ENCODE measurements around the gene FLNB. TPM values are rescaled to one million over a fixed set of nuclear protein-coding genes. Genes with fewer than 3 reads are reported as not detected.

The FLNB gene
- total and polyA plus RNA-seq, 2 of the 4 experiments (the other 2 are of a cell fraction): 78.0 to 136 TPM

DNA sequence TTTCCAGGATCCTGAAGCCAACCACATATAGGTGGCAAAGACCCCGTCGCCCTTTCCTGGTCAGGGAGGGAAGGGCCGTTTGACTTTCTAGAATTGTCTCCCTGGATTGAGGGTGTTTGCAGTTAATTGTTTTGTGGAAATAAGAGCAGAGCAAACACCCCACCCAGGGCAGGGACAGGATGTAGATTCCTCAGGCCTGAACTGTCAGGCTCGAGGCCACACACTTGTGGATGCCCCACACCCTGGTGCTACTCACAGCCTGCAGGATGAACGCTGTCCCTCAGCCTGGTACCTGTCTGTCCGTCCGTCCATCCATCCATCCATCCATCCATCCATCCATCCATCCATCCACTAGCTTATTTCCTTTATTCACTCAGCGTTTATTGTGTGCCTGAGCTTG lies 29.9 kb upstream of the FLNB start:
- Histone ChIP-seq H3K18ac (ENCODE audit: low read depth, low read length) (peak overlapping the region; percentile 70; the same call in 1 of the 2 replicates), H2BK120ac (ENCODE audit: low read depth, low read length) (peak overlapping the region; percentile 97), H2AK9ac (replicated peaks; ENCODE audit: low read depth, low read length, poor library complexity) (no peak overlapping the region), H4K8ac (ENCODE audit: low read depth in 2 of 2, low read length in 2 of 2) (peak overlapping the region; percentile 26 to 69), H4K20me1 (ENCODE audit: insufficient read depth, low read length) (no peaks in the 10 kb centered on the region), H3K27me3 (ENCODE audit: control insufficient read depth, insufficient read depth, low read length) (no peaks in the 10 kb centered on the region), H3K9me3 (ENCODE audit: control insufficient read depth, insufficient read depth, low read length) (no peaks in the 10 kb centered on the region), H2BK20ac (ENCODE audit: low read depth, low read length) (peak overlapping the region; percentile 94), H3K56ac (ENCODE audit: extremely low read depth, insufficient read depth, low read length) (peak overlapping the region; percentile 49), H3K9ac (ENCODE audit: low read depth, low read length) (peak overlapping the region; percentile 18; the same call in 1 of the 2 replicates), H3K14ac (replicated peaks; ENCODE audit: low read depth, low read length) (peak overlapping the region; percentile 74), H2AK5ac (ENCODE audit: low read depth, low read length) (peak overlapping the region; percentile 83), H3K9me1 (ENCODE audit: insufficient read depth, low read length) (peaks cover 35% of the 10 kb centered on the region), H4K91ac (ENCODE audit: insufficient read depth, low read depth, low read length) (peak overlapping the region; percentile 73), H3K79me1 (ENCODE audit: low read depth in 1 of 2, low read length in 2 of 2) (peaks cover 0 to 15% of the 10 kb centered on the region in 2 experiments; a peak in 2 of 4 replicates), H2BK15ac (ENCODE audit: low read depth, low read length) (peak overlapping the region; percentile 86; the same call in 2 of the 3 replicates), H3K23ac (ENCODE audit: low read depth, low read length) (peak overlapping the region; percentile 77), H3K4me3 (ENCODE audit: insufficient read depth, low read depth, low read length) (no peak overlapping the region), H4K5ac (ENCODE audit: low read depth, low read length) (peak overlapping the region; percentile 81; the same call in 1 of the 2 replicates), H3K27ac (ENCODE audit: insufficient read depth, low read length) (peak overlapping the region; percentile 24; the same call in 1 of the 2 replicates), H3K36me3 (ENCODE audit: control insufficient read depth, insufficient read depth, low read length) (no peaks in the 10 kb centered on the region), H2BK5ac (ENCODE audit: low read depth, low read length, poor library complexity, severe bottlenecking) (peak overlapping the region; percentile 70), H2AFZ (replicated peaks; ENCODE audit: low read length, poor library complexity) (peak overlapping the region; percentile 72), H3K4me2 (ENCODE audit: low read depth, low read length) (no peak overlapping the region), H3K4me1 (ENCODE audit: control insufficient read depth, insufficient read depth, low read length) (peaks cover 21% of the 10 kb centered on the region), H3K4ac (ENCODE audit: low read depth, low read length) (peak overlapping the region; percentile 79)
- no peak for TF ChIP-seq RCOR1 (IDR thresholded peaks at IDR 0.05; ENCODE audit: insufficient replicate concordance, low read length)
- TF ChIP-seq RFX5 (IDR thresholded peaks at IDR 0.05; ENCODE audit: low read depth, low read length): no peak
- dilution Hi-C loops (cut with HindIII; ENCODE audit: low sequenced_read_pairs, unreplicated experiment): no loop called here
- no TSS peak for BruUV-seq (replicated peaks)
- in situ Hi-C loops (cut with MboI; ENCODE audit: low sequenced_read_pairs): no loop called here
- DNase-seq: no peak
- peak; percentile 27; the same call in 1 of the 2 replicates for ATAC-seq (ENCODE audit: low read depth)
- ChIA-PET CTCF (no interaction called here), POLR2A (ENCODE audit: unreplicated experiment) (no interaction called here)
- intact Hi-C loops (cut with micrococcal nuclease): no loop called here
- WGBS, 2 experiments (ENCODE audit: extremely low coverage in 2 of 2, insufficient read length in 1 of 2): no CpG with 5 or more reads among the region's 8 CpGs
